Fibroblast of lung (primary cell): ENCODE data around the gene SOCS1. TPM values are rescaled to one million over a fixed set of nuclear protein-coding genes. Genes with fewer than 3 reads are reported as not detected.

Experiments used
- DNase-seq, 2 donors: peaks; one replicate each; pipeline versions ENCODE4 v3.0.0 to v3.0.0-alpha.2; 2010; ENCODE audit warnings: low read depth in 2 of 2
- H2AFZ ChIP-seq: 2 replicates; pipeline ENCODE4 v1.5.1; 2012; ENCODE audit warnings: low read length, control low read depth, inconsistent platforms
- H3K27ac ChIP-seq: 2 replicates; pipeline ENCODE4 v1.5.1; 2011; ENCODE audit warnings: low read length, control low read depth; ENCODE audit not compliant: insufficient read depth
- H3K27me3 ChIP-seq: 2 replicates; pipeline ENCODE4 v1.5.1; 2011; ENCODE audit warnings: mild to moderate bottlenecking, low read length; ENCODE audit not compliant: control insufficient read depth, insufficient read depth
- H3K36me3 ChIP-seq: 2 replicates; pipeline ENCODE4 v1.5.1; 2011; ENCODE audit warnings: low read length; ENCODE audit not compliant: control insufficient read depth, insufficient read depth
- H3K4me1 ChIP-seq: 2 replicates; pipeline ENCODE4 v1.5.1; 2011; ENCODE audit warnings: low read length; ENCODE audit not compliant: control insufficient read depth, insufficient read depth; ENCODE audit errors: extremely low read depth
- H3K4me2 ChIP-seq: 2 replicates; pipeline ENCODE4 v1.5.1; 2011; ENCODE audit warnings: low read length, control low read depth; ENCODE audit not compliant: insufficient read depth; ENCODE audit errors: extremely low read depth
- H3K4me3 ChIP-seq, 4 experiments: fragments of 200-600 bp in 1 of 4; sonication (generic) in 1 of 4; replicated peaks in 1 of 4; 2 replicates each; pipeline ENCODE4 v1.5.1; 2011 to 2016; ENCODE audit warnings: low read length in 4 of 4, low read depth in 3 of 4, mild to moderate bottlenecking in 3 of 4, control low read depth in 2 of 4, inconsistent platforms in 1 of 4, mixed read lengths in 1 of 4; ENCODE audit not compliant: insufficient read depth in 1 of 4; ENCODE audit errors: control extremely low read depth in 1 of 4
- H3K79me2 ChIP-seq: 2 replicates; pipeline ENCODE4 v1.5.1; 2012; ENCODE audit warnings: mild to moderate bottlenecking, low read length, inconsistent platforms; ENCODE audit not compliant: control insufficient read depth, insufficient read depth
- H3K9ac ChIP-seq: 2 replicates; pipeline ENCODE4 v1.5.1; 2011; ENCODE audit warnings: mild to moderate bottlenecking, low read length, control low read depth; ENCODE audit not compliant: insufficient read depth
- H3K9me3 ChIP-seq: 2 replicates; pipeline ENCODE4 v1.5.1; 2012; ENCODE audit warnings: low read depth, low read length; ENCODE audit not compliant: control insufficient read depth, insufficient read depth
- H4K20me1 ChIP-seq: 2 replicates; pipeline ENCODE4 v1.5.1; 2011; ENCODE audit warnings: low read length; ENCODE audit not compliant: control insufficient read depth, insufficient read depth; ENCODE audit errors: extremely low read depth
- CTCF ChIP-seq, 2 donors: IDR thresholded peaks in 1 of 2; conservative IDR thresholded peaks in 1 of 2; 1 replicate in 1 of 2; 2 replicates in 1 of 2; pipeline ENCODE4 v1.5.1; 2011 to 2012; ENCODE audit warnings: low read length in 2 of 2, control low read depth in 1 of 2, inconsistent platforms in 1 of 2, low read depth in 1 of 2, mild to moderate bottlenecking in 1 of 2
- EZH2 ChIP-seq: IDR thresholded peaks from 2 replicates; pipeline ENCODE4 v1.5.1; 2012; ENCODE audit warnings: low read length, control low read depth, mild to moderate bottlenecking; ENCODE audit errors: missing control alignments
- polyA plus RNA-seq, 2 donors: library from polyadenylated mRNA; depleted of rRNA in 1 of 2; stranded (reverse) in 1 of 2; unstranded in 1 of 2; fragments of >200 nt; gene quantifications; 2 replicates each; pipeline ENCODE4 v1.2.1, GENCODE V29; 2011 to 2012; ENCODE audit warnings: missing spikeins in 1 of 2
- total RNA-seq: library from RNA; depleted of rRNA; stranded (reverse); fragments of >200 nt; gene quantifications from 2 replicates; pipeline ENCODE4 v1.2.1, GENCODE V29; 2014

Gene SOCS1
- total and polyA plus RNA-seq, 2 donors (not counting 1 experiment from before 2014, with no cell fraction given), result 17.7 to 21.1 TPM

DNA sequence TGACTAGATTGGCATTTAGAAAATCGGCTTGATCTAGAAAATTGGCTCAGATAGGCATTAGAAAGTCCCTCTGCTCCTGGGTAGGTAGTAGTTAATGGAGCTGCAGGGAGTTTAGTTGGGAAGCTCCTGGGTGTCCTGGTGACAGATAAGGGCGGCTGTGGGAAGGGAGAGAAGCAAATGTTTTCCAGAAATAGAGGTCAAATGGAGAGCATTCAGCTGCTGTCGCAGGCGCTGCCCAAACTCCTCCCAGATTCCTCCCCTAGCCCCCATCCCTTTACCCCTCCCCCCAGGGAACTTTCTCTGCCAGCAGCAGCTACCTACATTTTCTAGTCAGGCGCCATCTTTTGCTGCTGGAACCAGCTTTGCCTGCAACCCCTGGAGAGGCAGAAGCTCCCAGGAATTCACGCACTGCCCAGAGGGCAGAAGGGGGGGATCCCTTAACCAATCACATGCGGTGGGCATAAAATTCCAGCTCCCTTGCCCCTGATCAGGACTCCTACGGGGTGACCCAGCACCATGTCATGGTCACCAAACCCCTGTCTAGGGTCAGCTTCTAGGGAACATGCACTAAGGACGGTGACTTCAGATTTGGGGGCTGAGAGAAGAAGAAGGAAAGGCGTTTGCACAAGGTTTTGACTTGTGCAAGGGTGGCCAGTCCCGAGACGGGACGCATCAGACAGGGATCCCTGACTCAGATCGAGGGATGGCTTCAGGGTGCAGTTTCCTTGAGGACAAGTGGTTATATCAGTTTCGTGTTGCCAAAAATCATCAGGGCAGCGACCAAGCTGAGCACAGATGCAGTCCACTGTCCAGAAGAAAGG lies 43.8 kb downstream of the SOCS1 start:
- no peak for TF ChIP-seq EZH2
- TF ChIP-seq CTCF (conservative IDR thresholded peaks at IDR 0.05 in 1 of 2, IDR thresholded peaks at IDR 0.05 in 1 of 2; ENCODE audit: low read depth in 1 of 2, low read length in 2 of 2), result no peak
- Histone ChIP-seq H3K36me3 (no peaks in the 10 kb centered on the region), H3K27ac (no peak overlapping the region), H3K4me2 (no peak overlapping the region), H3K4me1 (no peaks in the 10 kb centered on the region), H4K20me1 (no peaks in the 10 kb centered on the region), H3K9me3 (peaks cover 2% of the 10 kb centered on the region), H3K9ac (no peak overlapping the region), H3K27me3 (no peaks in the 10 kb centered on the region), H3K4me3 (no peak overlapping the region), H2AFZ (no peak overlapping the region), H3K79me2 (no peaks in the 10 kb centered on the region)
- DNase-seq, result no peak

- Histone ChIP-seq H3K27ac (no peak overlapping the region), H3K4me1 (no peaks in the 10 kb centered on the region), H3K4me2 (no peak overlapping the region), H4K20me1 (no peaks in the 10 kb centered on the region), H3K9ac (no peak overlapping the region), H3K4me3 (no peak overlapping the region), H3K9me3 (peaks cover 2% of the 10 kb centered on the region), H2AFZ (no peak overlapping the region), H3K27me3 (no peaks in the 10 kb centered on the region), H3K79me2 (no peaks in the 10 kb centered on the region), H3K36me3 (no peaks in the 10 kb centered on the region)
- DNase-seq, result no peak
- TF ChIP-seq CTCF (conservative IDR thresholded peaks at IDR 0.05 in 1 of 2, IDR thresholded peaks at IDR 0.05 in 1 of 2; ENCODE audit: low read depth in 1 of 2, low read length in 2 of 2) (no peak), EZH2 (no peak)
Measured at GRCh38 chr16:11211061-11211976, 44.7 kb downstream of the SOCS1 start.

GRCh38 chr16:11210260-11210659 lies 45.7 kb downstream of the SOCS1 start:
- Histone ChIP-seq H3K9me3 (peaks cover 2% of the 10 kb centered on the region), H3K27me3 (no peaks in the 10 kb centered on the region), H4K20me1 (no peaks in the 10 kb centered on the region), H3K27ac (no peak overlapping the region), H3K79me2 (no peaks in the 10 kb centered on the region), H3K4me2 (no peak overlapping the region), H3K9ac (no peak overlapping the region), H3K4me3 (no peak overlapping the region), H3K4me1 (peaks cover 5% of the 10 kb centered on the region), H2AFZ (no peak overlapping the region), H3K36me3 (no peaks in the 10 kb centered on the region)
- no peak for TF ChIP-seq CTCF (conservative IDR thresholded peaks at IDR 0.05 in 1 of 2, IDR thresholded peaks at IDR 0.05 in 1 of 2; ENCODE audit: low read depth in 1 of 2, low read length in 2 of 2)
- no peak for TF ChIP-seq EZH2
- no peak for DNase-seq
